ENCODE measurements around the gene BACH2. TPM values are rescaled to one million over a fixed set of nuclear protein-coding genes. Genes with fewer than 3 reads are reported as not detected.

The BACH2 gene
- total RNA-seq, 1 donor from 2014 or later = 34.1 TPM

DNA sequence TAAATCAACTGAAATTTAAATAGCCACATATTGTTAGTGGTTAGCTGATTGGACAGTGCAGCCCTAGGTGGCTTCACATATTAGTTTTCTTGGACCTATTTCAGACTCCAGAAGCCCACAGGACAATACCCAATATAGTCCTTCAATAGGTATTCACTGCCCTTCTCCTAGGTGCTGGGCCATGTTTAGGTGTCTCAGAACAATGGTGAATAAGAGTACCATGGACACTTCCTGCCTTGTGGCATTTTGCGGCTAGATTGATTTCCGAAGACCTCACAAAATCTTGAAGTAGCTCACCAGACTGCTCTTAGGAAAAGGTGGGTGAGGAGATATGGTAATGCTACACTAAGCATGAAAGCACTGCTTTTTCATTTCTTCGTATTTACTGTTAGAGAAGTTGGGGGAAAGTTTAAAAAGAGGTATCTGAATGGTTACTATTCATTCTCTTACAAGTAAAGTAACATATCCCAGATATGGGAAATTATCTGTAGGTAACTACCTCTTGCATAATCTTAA lies 203.0 kb downstream of the BACH2 start:
- H3K9me3 Mint-ChIP-seq = peaks cover 6% of the 10 kb centered on the region
- no peak for DNase-seq (ENCODE audit: low spot score in 2 of 2, unreplicated experiment in 2 of 2)
- H3K36me3 Mint-ChIP-seq = no peaks in the 10 kb centered on the region
- H3K4me1 Mint-ChIP-seq = peaks cover 11% of the 10 kb centered on the region
- no peak overlapping the region for H3K4me3 Mint-ChIP-seq
- no peak overlapping the region for H3K27ac Mint-ChIP-seq
- no peaks in the 10 kb centered on the region for H3K27me3 Mint-ChIP-seq (ENCODE audit: low read depth)
- TF ChIP-seq CTCF (IDR thresholded peaks at IDR 0.05; ENCODE audit: unreplicated experiment) = no peak

DNA sequence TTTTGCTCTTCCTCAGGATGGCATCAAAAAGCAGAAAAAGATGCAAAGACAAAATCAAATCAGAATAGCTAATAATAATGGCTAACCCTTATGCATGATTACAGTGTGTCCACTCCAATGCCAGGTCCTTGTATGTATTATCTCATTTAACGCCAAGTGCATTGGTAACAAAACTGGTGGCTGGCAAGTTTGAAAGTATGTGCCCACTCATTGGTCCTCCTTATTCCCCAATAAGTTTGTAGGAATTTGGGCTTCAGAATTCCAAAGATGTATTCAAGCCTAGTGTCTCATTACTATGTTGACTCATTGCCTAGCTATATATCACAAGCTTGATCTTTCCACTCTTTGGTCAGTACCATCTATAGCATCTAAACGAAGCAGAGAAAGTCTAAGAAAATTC lies 205.8 kb downstream of the BACH2 start:
- TF ChIP-seq CTCF (IDR thresholded peaks at IDR 0.05; ENCODE audit: unreplicated experiment) = no peak
- no peak for DNase-seq (ENCODE audit: low spot score in 2 of 2, unreplicated experiment in 2 of 2)
- Mint-ChIP-seq H3K4me1 (peaks cover 15% of the 10 kb centered on the region), H3K9me3 (peaks cover 6% of the 10 kb centered on the region), H3K27ac (no peak overlapping the region), H3K36me3 (peaks cover 3% of the 10 kb centered on the region), H3K4me3 (no peak overlapping the region), H3K27me3 (ENCODE audit: low read depth) (no peaks in the 10 kb centered on the region)

DNA sequence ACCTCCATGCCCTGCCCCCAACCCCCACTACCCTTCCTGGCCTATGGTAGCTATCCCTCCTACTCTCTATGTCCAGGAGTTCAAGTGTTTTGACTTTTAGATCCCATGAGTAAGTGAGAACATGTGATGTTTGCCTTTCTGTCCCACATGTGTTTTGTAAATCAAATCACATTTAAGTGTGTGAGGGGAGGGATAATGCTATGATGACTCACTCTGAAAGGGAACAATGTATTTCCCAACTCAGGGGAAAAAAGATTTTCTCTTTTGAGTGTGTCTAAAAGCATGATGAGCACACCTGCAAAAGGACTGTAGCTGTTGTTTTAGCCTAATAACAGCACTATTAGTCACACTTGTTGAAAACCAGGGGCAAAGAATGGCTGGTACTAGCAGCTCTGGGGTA lies 208.6 kb downstream of the BACH2 start:
- H3K9me3 Mint-ChIP-seq = peaks cover 6% of the 10 kb centered on the region
- TF ChIP-seq CTCF (IDR thresholded peaks at IDR 0.05; ENCODE audit: unreplicated experiment) = no peak
- H3K4me1 Mint-ChIP-seq = peaks cover 15% of the 10 kb centered on the region
- H3K27me3 Mint-ChIP-seq (ENCODE audit: low read depth) = no peaks in the 10 kb centered on the region
- no peak overlapping the region for H3K4me3 Mint-ChIP-seq
- peaks cover 5% of the 10 kb centered on the region for H3K36me3 Mint-ChIP-seq
- no peak for DNase-seq (ENCODE audit: low spot score in 2 of 2, unreplicated experiment in 2 of 2)
- H3K27ac Mint-ChIP-seq = peak overlapping the region; percentile 19

DNA sequence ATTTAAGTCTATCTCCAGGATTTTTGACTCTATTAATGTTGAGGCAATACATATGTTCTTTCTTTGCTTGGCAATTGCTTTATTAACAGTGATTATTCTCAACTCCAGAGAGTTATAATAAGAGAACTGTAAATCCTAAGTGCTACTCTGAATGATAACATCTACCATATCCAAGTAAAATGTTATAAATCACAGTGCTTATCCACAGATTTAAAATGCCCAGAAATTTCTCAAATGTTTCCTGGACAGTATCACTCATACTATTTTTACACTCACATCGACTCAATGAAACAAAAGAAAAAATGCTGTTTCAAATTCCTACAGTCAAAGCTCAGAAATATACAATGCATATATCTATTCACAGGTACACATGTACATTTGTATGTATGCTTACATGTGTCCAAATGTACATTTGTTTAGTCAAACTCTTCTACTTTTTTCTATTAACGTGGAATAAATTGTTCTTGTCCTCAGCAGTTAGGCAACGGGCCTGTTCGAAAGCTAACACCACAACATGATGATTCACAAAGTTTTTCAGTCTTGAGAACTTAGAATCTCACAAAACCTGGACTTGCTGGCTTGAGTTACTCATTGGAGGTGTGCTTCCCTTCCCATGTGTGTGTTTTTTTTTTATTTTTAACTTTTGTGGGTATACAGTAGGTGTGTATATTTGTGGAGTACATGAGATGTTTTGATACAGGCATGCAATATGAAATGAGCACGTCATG lies 209.4 kb downstream of the BACH2 start:
- H3K4me3 Mint-ChIP-seq = no peak overlapping the region
- H3K9me3 Mint-ChIP-seq = peaks cover 6% of the 10 kb centered on the region
- TF ChIP-seq CTCF (IDR thresholded peaks at IDR 0.05; ENCODE audit: unreplicated experiment) = no peak
- H3K36me3 Mint-ChIP-seq = peaks cover 5% of the 10 kb centered on the region
- H3K27ac Mint-ChIP-seq = peak overlapping the region; percentile 23
- H3K4me1 Mint-ChIP-seq = peaks cover 15% of the 10 kb centered on the region
- DNase-seq (ENCODE audit: low spot score in 2 of 2, unreplicated experiment in 2 of 2) = no peak
- no peaks in the 10 kb centered on the region for H3K27me3 Mint-ChIP-seq (ENCODE audit: low read depth)

DNA sequence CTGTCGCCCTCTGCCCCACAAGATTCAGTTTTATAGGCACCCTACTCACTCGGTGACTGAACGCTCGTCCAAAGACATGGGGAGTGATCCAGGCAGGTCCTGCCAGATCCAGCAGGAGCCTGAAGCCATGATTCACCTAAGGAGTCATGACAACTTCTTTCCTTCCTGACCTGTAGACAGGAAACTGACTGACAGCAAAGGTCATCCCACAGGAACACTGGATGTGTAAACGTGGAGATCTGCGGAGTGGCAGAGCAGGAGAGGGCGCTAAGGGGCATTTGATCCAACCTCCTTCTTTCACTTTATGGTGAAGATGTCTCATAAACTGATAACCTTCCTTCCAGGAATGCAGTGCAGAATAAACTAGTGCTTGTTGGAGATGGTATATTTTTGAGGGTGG lies 210.1 kb downstream of the BACH2 start:
- TF ChIP-seq CTCF (IDR thresholded peaks at IDR 0.05; ENCODE audit: unreplicated experiment) = no peak
- Mint-ChIP-seq H3K27me3 (ENCODE audit: low read depth) (no peaks in the 10 kb centered on the region), H3K27ac (peak overlapping the region; percentile 23), H3K4me1 (peaks cover 15% of the 10 kb centered on the region), H3K36me3 (peaks cover 5% of the 10 kb centered on the region), H3K9me3 (peaks cover 6% of the 10 kb centered on the region), H3K4me3 (no peak overlapping the region)
- DNase-seq (ENCODE audit: low spot score in 2 of 2, unreplicated experiment in 2 of 2) = no peak

Data from mesothelial cell of epicardium (in vitro differentiated cells).